HG03378 (cell line): ENCODE data around the gene ZMYND8.
"Not testable (repeated sequence)": the region's sequence is repeated elsewhere in the genome, so short reads cannot be mapped to it uniquely, and the experiment has no call there.

ENCODE experiments used
- ATAC-seq: cut with Tn5 transposase; IDR thresholded peaks from one replicate; pipeline ENCODE4 v1.9.1; 2021; ENCODE audit warnings: mild to moderate bottlenecking, moderate library complexity; ENCODE audit not compliant: unreplicated experiment

Gene ZMYND8

DNA sequence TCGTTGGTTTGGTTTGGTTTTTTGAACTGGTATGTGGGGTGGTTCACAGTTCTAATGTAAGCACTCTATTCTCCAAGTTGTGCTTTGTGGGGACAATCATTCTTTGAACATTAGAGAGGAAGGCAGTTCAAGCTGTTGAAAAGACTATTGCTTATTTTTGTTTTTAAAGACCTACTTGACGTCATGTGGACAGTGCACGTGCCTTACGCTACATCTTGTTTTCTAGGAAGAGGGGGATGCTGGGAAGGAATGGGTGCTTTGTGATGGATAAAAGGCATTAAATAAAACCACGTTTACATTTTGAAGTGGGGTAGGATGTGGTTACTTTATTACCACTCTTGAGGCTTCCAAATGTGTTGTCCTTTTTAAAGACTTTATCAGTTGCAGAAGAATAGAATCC, 168.0 kb downstream of the ZMYND8 start:
- no peak for ATAC-seq

DNA sequence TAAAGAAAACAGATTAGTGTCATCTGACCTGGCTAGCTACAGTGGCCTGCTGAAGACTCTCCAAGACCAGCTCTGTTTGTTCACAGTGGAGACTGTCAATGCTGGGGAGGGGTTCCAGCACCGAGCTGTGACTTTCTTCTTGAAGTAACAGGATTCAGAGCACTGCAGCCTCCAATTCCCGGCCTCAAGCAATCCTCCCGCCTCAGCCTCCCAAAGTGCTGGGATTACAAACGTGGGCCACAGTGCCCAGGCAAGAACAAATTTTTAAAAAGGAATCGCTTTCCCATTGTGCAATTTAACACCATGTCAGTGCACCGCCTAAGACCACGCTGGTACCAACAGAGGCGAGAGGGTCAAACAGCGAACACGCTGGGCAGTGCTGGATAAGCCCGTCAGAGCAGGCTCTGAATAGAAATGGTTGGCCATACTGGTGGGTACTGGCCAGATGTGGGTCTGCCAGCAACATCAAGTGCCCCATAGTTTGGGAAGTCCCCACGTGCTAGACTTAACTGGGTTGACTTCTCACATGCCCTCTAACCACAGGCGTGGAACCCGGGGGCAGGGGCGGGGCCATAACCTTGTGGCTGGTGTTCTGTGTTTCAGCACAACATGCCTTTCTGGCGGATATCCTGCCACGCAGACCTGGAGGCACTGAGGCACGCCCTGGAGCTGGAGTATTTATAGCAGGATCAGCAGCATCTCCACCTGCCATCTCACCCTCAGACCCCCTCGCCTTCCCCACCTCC, 168.9 kb downstream of the ZMYND8 start:
- no peak for ATAC-seq

DNA sequence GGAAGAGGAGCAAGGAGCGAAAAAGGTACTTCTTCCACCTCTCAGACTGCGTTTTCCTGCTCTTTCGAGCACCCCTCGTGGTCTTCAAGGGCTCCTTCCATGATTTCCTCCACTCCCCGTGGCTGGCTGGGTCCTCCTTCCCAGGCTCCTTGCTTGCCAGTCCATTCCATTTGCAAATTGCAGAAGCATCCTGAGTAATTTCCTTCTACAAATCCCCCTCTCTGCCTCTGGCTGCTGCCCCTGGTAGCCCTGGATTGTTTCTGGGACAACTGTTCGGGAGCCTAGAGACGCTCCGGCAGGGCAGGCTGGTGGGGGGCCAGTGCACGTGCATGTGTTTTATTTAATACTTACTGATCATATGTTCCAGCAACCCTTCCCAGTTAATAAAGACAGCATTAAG, 173.1 kb downstream of the ZMYND8 start:
- ATAC-seq: no peak

DNA sequence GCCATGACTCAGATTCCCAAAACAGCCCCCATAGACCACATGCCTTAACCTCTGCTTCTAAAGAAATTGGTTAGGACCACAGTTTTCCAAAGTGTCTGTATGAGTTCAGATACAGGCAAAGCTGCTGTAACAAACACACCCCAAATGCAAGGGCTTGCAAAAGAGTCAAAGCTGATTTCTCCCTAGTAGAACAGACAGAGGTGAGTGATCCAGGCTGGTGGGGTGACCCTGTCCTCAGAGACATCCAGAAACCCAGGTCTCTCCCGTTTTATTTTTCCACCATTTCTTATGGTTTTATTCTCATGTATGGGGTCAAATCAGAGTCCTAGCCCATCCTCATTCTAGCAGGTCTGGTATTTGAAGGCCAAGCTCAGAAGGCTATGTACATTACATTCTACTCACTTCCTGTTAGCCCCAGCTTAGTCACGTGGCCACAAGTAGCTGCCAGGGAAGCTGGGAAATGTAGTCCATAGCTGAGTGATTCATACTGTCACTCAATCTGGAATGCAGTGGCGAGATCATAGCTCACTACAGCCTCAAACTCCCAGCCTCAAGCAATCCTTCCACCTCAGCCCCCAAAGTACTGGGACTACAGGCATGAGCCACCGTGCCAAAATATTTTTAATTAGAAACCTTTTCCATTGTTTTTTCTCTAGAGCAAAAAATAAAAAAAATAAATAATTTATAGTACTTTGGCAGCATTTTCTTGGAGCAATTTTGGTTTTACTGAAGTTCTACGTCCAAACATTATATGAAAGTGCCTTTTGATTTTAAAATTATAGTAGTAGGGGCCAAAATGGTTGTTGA, 175.2 kb downstream of the ZMYND8 start:
- ATAC-seq: no peak

DNA sequence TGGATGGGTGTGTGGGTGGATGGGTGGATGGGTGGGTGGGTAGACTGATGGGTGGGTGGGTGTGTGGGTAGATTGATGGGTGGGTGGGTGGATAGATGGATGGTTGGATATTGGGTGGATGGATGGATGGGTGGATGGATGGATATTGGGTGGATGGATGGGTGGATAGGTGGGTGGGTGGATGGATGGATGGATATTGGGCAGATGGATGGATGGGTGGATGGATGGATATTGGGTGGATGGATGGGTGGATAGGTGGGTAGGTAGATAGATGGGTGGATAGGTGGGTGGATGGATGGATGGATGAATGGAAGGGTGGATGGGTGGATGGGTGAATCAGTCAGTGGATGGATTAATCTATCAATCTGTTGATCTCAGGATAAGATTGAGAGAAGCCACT, 177.2 kb downstream of the ZMYND8 start:
- ATAC-seq: no peak

DNA sequence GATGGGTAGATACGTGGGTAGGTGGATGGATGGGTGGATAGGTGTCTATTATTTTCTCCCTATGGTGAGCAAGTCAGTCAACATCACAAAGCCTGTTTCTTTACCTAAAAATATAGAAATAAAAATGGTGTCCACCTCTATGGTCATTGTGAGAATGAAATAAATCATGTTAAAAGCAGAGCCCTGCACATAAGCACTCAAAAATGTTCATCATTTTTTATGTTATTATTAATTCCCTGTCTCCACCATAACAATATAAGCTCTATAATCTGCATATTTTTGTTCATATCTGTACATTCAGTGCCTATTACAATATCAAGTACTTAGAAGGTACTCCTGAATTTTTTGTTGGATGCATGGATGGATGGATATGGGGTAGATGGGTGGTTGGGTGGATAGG, 177.6 kb downstream of the ZMYND8 start:
- ATAC-seq: no peak

DNA sequence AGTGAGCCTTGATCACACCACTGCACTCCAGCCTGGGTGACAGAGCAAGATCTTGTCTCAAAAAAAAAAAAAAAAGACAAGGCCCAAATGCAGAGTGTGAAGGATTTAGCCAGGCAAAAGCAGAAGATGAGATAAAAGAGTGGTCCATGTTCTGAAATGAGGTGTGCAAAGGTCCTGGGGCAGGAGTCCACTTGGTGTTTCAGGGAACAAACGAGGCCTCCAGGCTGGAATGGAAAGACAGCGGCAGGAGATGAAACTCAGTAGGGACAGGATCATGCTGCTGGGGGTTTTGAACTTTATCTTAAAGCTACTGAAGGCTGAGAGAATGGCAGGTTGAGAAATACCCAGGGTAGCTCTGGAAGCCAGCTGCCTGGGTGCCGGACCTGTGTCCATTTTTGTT, 178.2 kb downstream of the ZMYND8 start:
- no peak for ATAC-seq

DNA sequence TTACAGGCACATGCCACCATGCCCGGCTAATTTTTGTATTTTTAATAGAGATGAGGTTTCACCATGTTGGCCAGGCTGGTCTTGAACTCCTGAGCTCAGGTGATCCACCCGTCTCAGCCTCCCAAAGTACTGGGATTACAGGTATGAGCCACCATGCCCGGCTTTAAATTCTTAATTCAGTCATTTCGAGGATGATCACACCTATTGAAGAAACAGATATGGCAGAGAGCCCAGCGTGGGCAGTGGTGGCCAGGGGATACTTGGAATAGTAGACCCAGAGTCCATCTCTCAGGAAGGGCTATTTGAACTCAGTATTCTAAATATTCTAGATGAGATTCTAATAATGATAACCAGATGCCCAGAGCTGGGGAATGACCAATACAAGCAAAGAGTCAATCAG, 180.3 kb downstream of the ZMYND8 start:
- ATAC-seq: not testable (repeated sequence)

DNA sequence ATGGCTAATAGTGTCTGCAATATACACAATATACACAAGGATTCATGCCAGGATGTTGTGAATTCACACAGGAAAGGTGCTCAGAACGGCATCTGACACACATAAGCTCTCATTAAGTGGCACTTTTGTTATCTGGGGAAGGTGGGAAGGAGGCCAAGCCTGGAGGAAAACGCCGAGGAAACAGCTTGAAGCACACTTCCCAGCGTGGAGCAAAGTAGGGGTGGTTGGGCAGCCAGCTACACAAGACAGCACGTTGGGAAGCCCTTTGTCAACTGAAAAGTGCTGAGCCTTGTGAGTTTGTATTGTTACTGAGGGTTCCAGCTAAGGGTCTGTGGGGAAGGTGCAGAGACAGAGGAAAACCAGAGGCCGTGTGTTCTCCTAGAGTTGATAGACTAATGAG, 181.0 kb downstream of the ZMYND8 start:
- ATAC-seq: no peak

DNA sequence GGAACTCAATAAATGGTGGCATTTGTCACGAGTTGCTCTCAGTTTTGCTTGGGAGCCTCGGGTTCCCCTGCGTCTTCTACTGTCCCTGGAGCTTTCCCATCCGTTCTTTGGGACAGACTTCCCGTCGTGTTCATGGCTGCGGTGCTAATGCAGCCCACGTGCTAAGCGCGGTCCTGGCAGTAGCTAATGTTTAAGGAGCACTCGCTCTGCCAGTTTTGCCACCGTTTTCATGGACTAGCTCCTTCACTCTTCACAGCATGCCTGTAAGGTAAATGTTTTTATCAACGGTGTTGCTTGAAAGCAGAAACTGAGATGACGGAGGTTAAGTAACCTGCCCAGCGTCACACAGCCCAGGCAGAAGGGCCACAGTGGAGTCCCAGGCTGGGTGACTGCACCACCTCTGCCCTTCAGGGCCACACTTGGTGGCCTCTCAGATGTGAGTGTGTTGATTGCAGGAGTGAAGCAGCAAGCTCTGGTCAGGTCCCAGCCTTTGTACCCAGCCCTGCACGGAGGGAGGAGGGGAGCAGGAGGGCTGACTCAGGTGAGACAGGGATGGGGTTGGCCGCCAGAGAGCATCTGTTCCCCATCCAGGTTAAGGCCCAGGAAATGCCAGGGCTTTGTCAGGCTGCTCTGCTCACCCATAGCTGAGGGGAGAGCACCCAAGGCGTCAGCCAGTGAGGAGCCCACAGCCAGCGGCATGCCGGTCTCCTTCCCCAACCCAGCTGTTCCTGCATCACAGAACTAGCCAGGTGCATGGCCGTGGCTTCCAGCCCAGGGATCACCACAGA, 181.8 kb downstream of the ZMYND8 start:
- ATAC-seq: no peak

DNA sequence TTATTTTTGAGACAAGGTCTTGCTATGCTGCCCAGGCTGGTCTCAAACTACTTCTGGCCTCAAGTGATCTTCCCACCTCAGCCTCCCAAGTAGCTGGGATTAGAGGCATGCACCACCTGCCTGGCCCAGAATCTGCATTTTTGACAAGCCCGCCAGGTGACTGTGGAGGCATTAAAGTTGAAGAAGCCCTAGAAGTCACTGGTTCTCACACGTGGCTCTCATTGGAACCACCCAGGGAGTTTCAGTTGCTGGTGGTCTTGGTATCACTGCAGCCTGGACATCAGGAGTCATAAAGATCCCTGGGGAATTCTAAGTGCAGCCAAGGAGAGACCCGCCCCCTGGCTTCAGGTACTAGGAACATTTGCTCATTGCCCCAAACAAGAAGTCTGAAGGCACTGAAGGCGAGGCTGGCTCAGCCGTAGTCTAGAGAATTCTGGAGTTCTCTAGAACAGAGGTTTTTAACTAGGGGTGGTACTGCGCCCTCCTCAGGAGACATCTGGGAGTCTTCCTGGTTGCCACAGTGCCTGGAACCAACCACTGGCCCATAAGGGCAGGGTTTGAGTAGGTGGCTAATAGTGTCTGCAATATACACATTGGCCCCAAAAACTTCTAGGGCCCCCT, 182.8 kb downstream of the ZMYND8 start:
- no peak for ATAC-seq

DNA sequence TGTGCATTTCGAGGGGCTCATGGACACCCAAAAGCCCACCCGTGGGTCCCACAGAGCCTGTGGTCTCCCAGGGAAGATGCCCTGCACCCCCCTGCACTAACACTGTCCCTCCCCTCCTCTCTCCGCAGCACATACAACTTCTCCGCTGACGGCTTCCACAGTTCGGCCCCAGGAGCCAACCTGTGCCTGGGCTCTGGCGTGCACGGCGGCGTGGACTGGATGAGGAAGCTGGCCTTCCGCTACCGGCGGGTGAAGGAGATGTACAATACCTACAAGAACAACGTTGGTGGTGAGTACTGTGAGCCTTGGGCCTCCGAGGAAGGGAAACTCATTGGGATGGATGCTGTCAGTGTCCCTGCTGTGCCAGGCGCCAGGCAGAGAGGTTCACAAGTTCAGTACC, 183.9 kb downstream of the ZMYND8 start:
- no peak for ATAC-seq

DNA sequence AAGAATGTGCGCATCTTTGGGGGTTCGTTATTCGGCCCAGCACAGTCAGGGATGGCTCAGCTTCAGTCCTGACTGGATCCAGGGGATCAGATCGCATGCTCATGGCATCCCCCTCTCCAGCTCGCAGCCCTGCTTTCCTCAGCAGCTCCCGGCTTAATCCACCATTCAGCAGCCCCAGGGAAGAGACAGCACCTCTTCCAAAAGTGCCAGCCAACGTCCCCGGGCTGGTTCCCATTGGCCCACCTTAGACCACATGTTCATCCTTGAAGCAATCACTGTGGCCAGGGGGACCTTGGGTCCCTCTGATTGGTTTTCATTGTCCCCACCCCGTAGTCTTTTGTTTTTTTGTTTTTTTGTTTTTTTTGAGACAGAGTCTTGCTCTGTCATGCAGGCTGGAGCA, 188.7 kb downstream of the ZMYND8 start:
- no peak for ATAC-seq

DNA sequence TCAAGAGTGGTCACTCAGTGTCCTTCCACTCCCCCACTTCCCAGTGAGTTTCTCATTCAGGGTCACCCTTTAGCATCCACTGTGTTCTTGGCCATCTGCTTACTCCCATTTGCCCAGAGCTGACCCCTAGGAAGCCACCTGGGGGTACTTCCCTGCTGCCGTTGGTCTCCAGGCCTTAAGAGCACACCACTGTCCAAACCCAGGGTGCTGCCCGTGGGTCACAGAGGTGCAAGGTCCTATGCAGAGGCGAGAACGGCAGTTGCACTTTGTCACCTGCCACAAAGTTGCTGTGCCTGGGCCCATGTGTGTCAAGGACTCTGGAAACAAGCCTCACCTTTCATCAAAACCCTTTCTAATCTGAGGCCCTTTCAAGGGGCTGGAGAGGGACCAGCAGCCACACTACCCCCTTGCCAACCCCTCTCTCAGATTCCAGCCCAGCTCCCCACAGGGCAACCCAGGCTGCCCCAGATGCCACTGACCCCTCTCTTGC, 191.1 kb downstream of the ZMYND8 start:
- no peak for ATAC-seq

DNA sequence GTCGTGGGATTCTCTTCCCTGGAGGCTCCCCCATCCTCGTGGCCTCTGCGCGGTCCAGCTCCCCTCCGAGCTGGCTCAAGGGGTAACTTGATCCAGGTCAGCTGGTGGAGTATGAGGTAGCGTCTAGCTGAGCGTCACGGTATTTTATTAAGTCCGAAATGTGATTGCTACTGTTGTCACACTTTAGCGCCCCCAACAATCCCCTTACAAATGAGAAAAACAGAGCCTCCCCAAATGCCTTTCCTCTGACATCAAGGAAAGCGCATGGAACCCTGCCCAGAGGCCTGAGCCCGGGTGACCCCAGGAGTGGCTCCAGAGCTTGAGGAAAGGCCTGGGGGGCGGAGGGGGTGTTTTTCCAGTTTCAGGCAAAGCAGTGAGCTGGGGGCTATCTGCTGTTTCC, 192.4 kb downstream of the ZMYND8 start:
- ATAC-seq: no peak

DNA sequence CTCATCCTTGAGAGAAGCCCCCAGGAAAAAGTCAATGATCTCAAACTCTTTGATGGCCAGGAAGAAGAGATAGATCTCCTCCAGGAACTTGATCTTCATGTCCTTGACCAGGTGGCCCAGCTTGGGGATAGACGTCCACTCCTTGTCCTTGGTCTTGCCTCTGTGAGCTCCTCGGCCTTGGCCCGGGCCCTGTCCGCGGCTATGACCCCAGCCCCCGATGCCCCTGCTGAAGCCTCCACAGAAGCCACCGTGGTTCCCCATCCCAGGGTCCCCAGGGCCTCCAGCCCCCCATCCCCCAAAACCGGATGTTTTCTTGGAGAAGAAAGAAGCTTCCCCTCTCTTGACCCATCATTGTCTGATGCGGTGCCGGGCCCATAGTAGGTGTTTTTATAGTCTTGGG, 195.1 kb downstream of the ZMYND8 start:
- no peak for ATAC-seq

DNA sequence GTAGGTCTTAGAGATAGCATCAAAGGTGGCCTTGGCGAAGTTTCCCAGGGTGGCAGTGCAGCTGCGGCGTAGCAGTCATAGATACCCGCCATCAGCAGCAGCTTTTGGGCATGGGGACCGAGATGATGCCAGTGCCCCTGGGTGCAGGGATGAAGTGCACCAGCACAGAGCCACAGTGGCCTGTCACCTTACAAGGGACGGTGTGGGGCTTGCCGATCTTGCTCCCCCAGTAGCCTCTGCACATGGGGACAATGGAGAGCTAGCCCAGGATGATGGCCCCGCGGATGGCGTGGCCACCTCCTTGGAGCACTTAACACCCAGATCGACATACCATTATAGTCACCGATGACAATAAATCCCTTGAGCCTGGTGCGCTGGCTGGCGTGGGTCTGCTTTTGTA, 195.5 kb downstream of the ZMYND8 start:
- ATAC-seq: no peak

DNA sequence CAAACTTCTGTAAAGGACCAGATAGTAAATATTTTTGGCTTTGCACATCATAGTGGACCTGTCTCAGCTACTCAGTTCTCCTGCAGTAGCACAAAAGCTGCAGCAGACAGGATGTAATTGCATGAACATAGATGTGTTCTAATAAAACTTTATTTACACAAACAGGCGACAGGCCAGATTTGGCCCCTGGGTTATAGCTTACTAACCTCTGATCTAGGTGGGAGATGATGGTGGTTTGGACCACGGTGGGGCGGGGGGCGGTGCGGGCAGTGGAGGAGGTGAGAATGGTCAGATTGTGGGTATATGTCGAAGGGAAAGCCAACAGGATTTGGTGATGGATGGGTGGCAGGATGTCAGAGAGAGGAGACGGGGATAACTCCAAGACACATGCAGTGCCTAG, 196.3 kb downstream of the ZMYND8 start:
- no peak for ATAC-seq
